Mesothelial cell of epicardium (in vitro differentiated cells): ENCODE measurements around the gene WASF3. TPM values are rescaled to one million over a fixed set of nuclear protein-coding genes. Genes with fewer than 3 reads are reported as not detected.

Source experiments
- DNase-seq, 2 experiments: peaks; one replicate each; pipeline ENCODE4 v3.0.0; 2021; ENCODE audit warnings: low spot score in 2 of 2; ENCODE audit not compliant: unreplicated experiment in 2 of 2
- H3K27ac Mint-ChIP-seq: 2 replicates; pipeline ENCODE4 v1.8.0; 2021; ENCODE audit warnings: mixed read lengths
- H3K27me3 Mint-ChIP-seq: 2 replicates; pipeline ENCODE4 v1.8.0; 2021; ENCODE audit warnings: low read depth, mixed read lengths
- H3K36me3 Mint-ChIP-seq: 2 replicates; pipeline ENCODE4 v1.8.0; 2021; ENCODE audit warnings: mixed read lengths
- H3K4me1 Mint-ChIP-seq: 2 replicates; pipeline ENCODE4 v1.8.0; 2021; ENCODE audit warnings: mixed read lengths
- H3K4me3 Mint-ChIP-seq: 2 replicates; pipeline ENCODE4 v1.8.0; 2021; ENCODE audit warnings: mild to moderate bottlenecking, moderate library complexity, mixed read lengths
- H3K9me3 Mint-ChIP-seq: 2 replicates; pipeline ENCODE4 v1.8.0; 2021; ENCODE audit warnings: mixed read lengths
- total RNA-seq: library from RNA; stranded (reverse); gene quantifications from 3 replicates; pipeline ENCODE4 v1.2.1, GENCODE V29; 2021
- TF ChIP-seq, protein P1 (sequence below): fragments of 200-600 bp; sonication (generic); IDR thresholded peaks from one replicate; pipeline ENCODE4 v1.5.0; 2021; ENCODE audit warnings: antibody characterized with exemption; ENCODE audit not compliant: unreplicated experiment

WASF3 gene
- total RNA-seq, 1 donor from 2014 or later, result 19.4 TPM

DNA sequence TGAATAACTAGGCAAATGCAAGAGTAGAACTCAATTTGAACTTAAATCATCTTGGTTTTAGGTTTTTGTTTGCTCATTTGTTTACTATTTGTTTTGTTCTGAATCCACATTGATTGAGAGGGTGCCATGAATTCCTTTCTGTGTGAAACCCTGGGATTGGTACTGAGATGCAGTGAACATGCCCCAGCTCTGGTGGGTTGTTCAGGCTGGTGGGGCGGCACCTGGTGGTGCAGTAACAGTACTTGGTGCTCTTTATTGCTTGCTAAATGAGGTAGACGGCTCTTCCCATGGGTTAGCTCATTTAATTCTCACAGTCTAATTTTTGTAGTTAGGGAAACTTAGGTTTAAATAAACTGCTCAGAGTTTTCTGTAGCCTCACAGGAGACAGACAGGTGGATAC lies 48.4 kb downstream of the WASF3 start:
- Mint-ChIP-seq H3K4me3 (no peak overlapping the region), H3K4me1 (peaks cover 4% of the 10 kb centered on the region), H3K27ac (no peak overlapping the region), H3K27me3 (no peaks in the 10 kb centered on the region), H3K9me3 (no peaks in the 10 kb centered on the region), H3K36me3 (no peaks in the 10 kb centered on the region)
- no peak for DNase-seq
- TF ChIP-seq, protein P1, sequence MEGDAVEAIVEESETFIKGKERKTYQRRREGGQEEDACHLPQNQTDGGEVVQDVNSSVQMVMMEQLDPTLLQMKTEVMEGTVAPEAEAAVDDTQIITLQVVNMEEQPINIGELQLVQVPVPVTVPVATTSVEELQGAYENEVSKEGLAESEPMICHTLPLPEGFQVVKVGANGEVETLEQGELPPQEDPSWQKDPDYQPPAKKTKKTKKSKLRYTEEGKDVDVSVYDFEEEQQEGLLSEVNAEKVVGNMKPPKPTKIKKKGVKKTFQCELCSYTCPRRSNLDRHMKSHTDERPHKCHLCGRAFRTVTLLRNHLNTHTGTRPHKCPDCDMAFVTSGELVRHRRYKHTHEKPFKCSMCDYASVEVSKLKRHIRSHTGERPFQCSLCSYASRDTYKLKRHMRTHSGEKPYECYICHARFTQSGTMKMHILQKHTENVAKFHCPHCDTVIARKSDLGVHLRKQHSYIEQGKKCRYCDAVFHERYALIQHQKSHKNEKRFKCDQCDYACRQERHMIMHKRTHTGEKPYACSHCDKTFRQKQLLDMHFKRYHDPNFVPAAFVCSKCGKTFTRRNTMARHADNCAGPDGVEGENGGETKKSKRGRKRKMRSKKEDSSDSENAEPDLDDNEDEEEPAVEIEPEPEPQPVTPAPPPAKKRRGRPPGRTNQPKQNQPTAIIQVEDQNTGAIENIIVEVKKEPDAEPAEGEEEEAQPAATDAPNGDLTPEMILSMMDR, result no peak

GRCh38 chr13:26606631-26607030 lies 49.1 kb downstream of the WASF3 start:
- H3K27ac Mint-ChIP-seq, result no peak overlapping the region
- H3K27me3 Mint-ChIP-seq, result no peaks in the 10 kb centered on the region
- H3K36me3 Mint-ChIP-seq, result no peaks in the 10 kb centered on the region
- no peaks in the 10 kb centered on the region for H3K9me3 Mint-ChIP-seq
- H3K4me1 Mint-ChIP-seq, result no peaks in the 10 kb centered on the region
- H3K4me3 Mint-ChIP-seq, result no peak overlapping the region
- TF ChIP-seq, protein P1, result no peak
- no peak for DNase-seq

DNA sequence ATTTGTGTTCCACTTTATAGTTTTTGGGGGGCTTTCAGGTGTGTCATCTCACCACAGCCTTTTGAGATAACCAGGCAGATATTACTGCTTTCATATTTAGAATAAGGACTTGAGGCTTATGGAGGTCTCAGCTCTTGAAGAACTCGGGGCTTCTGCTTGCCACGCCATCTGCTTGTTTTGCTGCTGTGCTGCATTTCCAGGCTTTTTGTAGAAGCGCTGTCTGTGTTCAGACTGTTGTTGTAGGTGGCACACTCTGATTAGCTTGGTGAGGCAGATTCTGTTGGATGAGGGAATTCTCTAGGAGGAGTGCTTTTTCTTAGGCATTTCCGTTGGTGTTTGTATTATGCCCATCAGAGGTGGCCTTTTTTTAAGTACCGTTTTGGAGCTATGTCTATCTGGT lies 57.2 kb downstream of the WASF3 start:
- DNase-seq, result no peak
- Mint-ChIP-seq H3K36me3 (peaks cover 4% of the 10 kb centered on the region), H3K4me3 (no peak overlapping the region), H3K27ac (no peak overlapping the region), H3K27me3 (no peaks in the 10 kb centered on the region), H3K9me3 (peaks cover 3% of the 10 kb centered on the region), H3K4me1 (no peaks in the 10 kb centered on the region)
- TF ChIP-seq, protein P1, result no peak

- no peaks in the 10 kb centered on the region for H3K27me3 Mint-ChIP-seq
These were observed 58.6 kb downstream of the WASF3 start for GRCh38 chr13:26616126-26616525.

GRCh38 chr13:26618726-26619125 lies 61.2 kb downstream of the WASF3 start:
- H3K4me1 Mint-ChIP-seq, result no peaks in the 10 kb centered on the region
- no peak for DNase-seq
- H3K4me3 Mint-ChIP-seq, result no peak overlapping the region
- TF ChIP-seq, protein P1, result no peak
- H3K9me3 Mint-ChIP-seq, result peaks cover 9% of the 10 kb centered on the region
- H3K27ac Mint-ChIP-seq, result no peak overlapping the region
- no peaks in the 10 kb centered on the region for H3K27me3 Mint-ChIP-seq
- H3K36me3 Mint-ChIP-seq, result peaks cover 26% of the 10 kb centered on the region

More at GRCh38 chr13:26616126-26616525, 58.6 kb downstream of the WASF3 start:
- TF ChIP-seq, protein P1, result no peak
- Mint-ChIP-seq H3K36me3 (peaks cover 7% of the 10 kb centered on the region), H3K4me1 (no peaks in the 10 kb centered on the region), H3K9me3 (peaks cover 3% of the 10 kb centered on the region), H3K4me3 (no peak overlapping the region), H3K27ac (no peak overlapping the region)
- DNase-seq, result no peak

- H3K36me3 Mint-ChIP-seq, result peaks cover 32% of the 10 kb centered on the region
- H3K27ac Mint-ChIP-seq, result no peak overlapping the region
- DNase-seq, result no peak
- TF ChIP-seq, protein P1, result no peak
- no peak overlapping the region for H3K4me3 Mint-ChIP-seq
- no peaks in the 10 kb centered on the region for H3K27me3 Mint-ChIP-seq
- H3K9me3 Mint-ChIP-seq, result peaks cover 16% of the 10 kb centered on the region
- H3K4me1 Mint-ChIP-seq, result no peaks in the 10 kb centered on the region
These were observed 61.9 kb downstream of the WASF3 start for GRCh38 chr13:26619358-26619757.
